H1 (cell line): ENCODE data around the gene FGF2. TPM values are rescaled to one million over a fixed set of nuclear protein-coding genes. Genes with fewer than 3 reads are reported as not detected.

ENCODE experiments used
- CTCF ChIA-PET: fragments of 300-600 bp; sonication (Branson Sonifier 250); formaldehyde crosslinking; loops from one replicate; lab custom pipeline; 2021; ENCODE audit not compliant: partially characterized antibody; lab: Charles Lee
- POLR2A ChIA-PET: fragments of 300-600 bp; sonication (Branson Sonifier 250); formaldehyde crosslinking; loops from one replicate; lab custom pipeline; 2021; ENCODE audit warnings: inconsistent platforms; ENCODE audit not compliant: partially characterized antibody; lab: Charles Lee
- DNase-seq, 2 experiments: peaks; one replicate each; pipeline versions ENCODE4 v3.0.0 to v3.0.0-alpha.2; 2010 to 2022; ENCODE audit warnings: low spot score in 2 of 2, low read depth in 1 of 2, mixed read lengths in 1 of 2
- FAIRE-seq: peaks from 2 replicates; lab custom pipeline; 2011; peaks lifted over from hg19 to GRCh38; lab: Jason Lieb, UNC
- H2AFZ ChIP-seq: 2 replicates; pipeline ENCODE4 v1.8.1; 2012; ENCODE audit warnings: low read length, inconsistent platforms
- H2AK5ac ChIP-seq: 2 replicates; pipeline ENCODE4 v1.6.1; 2013; ENCODE audit warnings: low read depth, low read length
- H2BK120ac ChIP-seq: replicated peaks from 2 replicates; pipeline ENCODE3; 2013; ENCODE audit warnings: low read depth, low read length, inconsistent platforms
- H2BK12ac ChIP-seq: 2 replicates; pipeline ENCODE4 v1.6.1; 2013; ENCODE audit warnings: low read depth, low read length
- H2BK15ac ChIP-seq: 2 replicates; pipeline ENCODE4 v1.6.1; 2013; ENCODE audit warnings: low read length
- H2BK20ac ChIP-seq: 2 replicates; pipeline ENCODE4 v1.6.1; 2013; ENCODE audit warnings: low read length
- H2BK5ac ChIP-seq: 2 replicates; pipeline ENCODE4 v1.6.1; 2013; ENCODE audit warnings: low read depth, low read length
- H3K14ac ChIP-seq: 2 replicates; pipeline ENCODE4 v1.6.1; 2013; ENCODE audit warnings: inconsistent platforms; ENCODE audit not compliant: insufficient read length
- H3K18ac ChIP-seq: 2 replicates; pipeline ENCODE4 v1.6.1; 2013; ENCODE audit warnings: low read length; ENCODE audit errors: extremely low read depth
- H3K23ac ChIP-seq: 2 replicates; pipeline ENCODE4 v1.6.1; 2013; ENCODE audit warnings: inconsistent platforms; ENCODE audit not compliant: insufficient read length
- H3K23me2 ChIP-seq: 2 replicates; pipeline ENCODE4 v1.6.1; 2013; ENCODE audit warnings: low read depth, low read length
- H3K27ac ChIP-seq: 2 replicates; pipeline ENCODE4 v1.6.1; 2011; ENCODE audit warnings: low read depth, low read length, inconsistent platforms
- H3K27me3 ChIP-seq, 4 experiments: replicated peaks in 1 of 4; 1 replicate in 1 of 4; 2 replicates in 3 of 4; pipeline versions ENCODE4 v1.6.1 to v1.8.1; 2011 to 2013; ENCODE audit warnings: low read length in 3 of 4, mild to moderate bottlenecking in 3 of 4, inconsistent platforms in 2 of 4, mixed read lengths in 2 of 4, moderate library complexity in 1 of 4; ENCODE audit not compliant: control insufficient read depth in 3 of 4, insufficient read depth in 3 of 4; ENCODE audit errors: extremely low read depth in 1 of 4
- H3K36me3 ChIP-seq, 4 experiments: 2 replicates each; pipeline versions ENCODE4 v1.6.1 to v1.8.1; 2011 to 2013; ENCODE audit warnings: mild to moderate bottlenecking in 4 of 4, low read length in 3 of 4, moderate library complexity in 2 of 4, control low read depth in 1 of 4, inconsistent platforms in 1 of 4; ENCODE audit not compliant: insufficient read depth in 4 of 4, control insufficient read depth in 2 of 4
- H3K4ac ChIP-seq: replicated peaks from 2 replicates; pipeline ENCODE3; 2013; ENCODE audit warnings: low read length, low read depth, mixed read lengths, inconsistent platforms; ENCODE audit not compliant: insufficient read length
- H3K4me1 ChIP-seq, 4 experiments: replicated peaks in 1 of 4; 1 replicate in 1 of 4; 2 replicates in 3 of 4; pipeline versions ENCODE4 v1.6.1 to v1.8.1; 2011 to 2013; ENCODE audit warnings: low read length in 3 of 4, inconsistent platforms in 2 of 4, mixed read lengths in 1 of 4; ENCODE audit not compliant: insufficient read depth in 4 of 4, control insufficient read depth in 3 of 4
- H3K4me2 ChIP-seq, 2 experiments: 2 replicates each; pipeline versions ENCODE4 v1.6.1 to v1.8.1; 2011 to 2013; ENCODE audit warnings: low read depth in 2 of 2, low read length in 2 of 2, control low read depth in 1 of 2, inconsistent platforms in 1 of 2, mild to moderate bottlenecking in 1 of 2; ENCODE audit not compliant: insufficient read depth in 1 of 2
- H3K4me3 ChIP-seq, 4 experiments: fragments of 200-600, 300-600 bp in 1 of 4; sonication (generic), shearing (Covaris generic), sonication (Bioruptor Twin) in 1 of 4; 2 replicates each; pipeline versions ENCODE4 v1.5.1 to v1.8.1; 2011 to 2016; ENCODE audit warnings: low read length in 4 of 4, low read depth in 3 of 4, control low read depth in 2 of 4, inconsistent platforms in 2 of 4, mild to moderate bottlenecking in 2 of 4, mixed read lengths in 1 of 4, moderate library complexity in 1 of 4; ENCODE audit not compliant: insufficient read depth in 2 of 4; ENCODE audit errors: extremely low read depth in 1 of 4
- H3K56ac ChIP-seq: replicated peaks from 2 replicates; pipeline ENCODE3; 2013; ENCODE audit warnings: low read depth, mild to moderate bottlenecking, mixed read lengths, low read length, inconsistent platforms; ENCODE audit not compliant: insufficient read length
- H3K79me1 ChIP-seq: 2 replicates; pipeline ENCODE4 v1.6.1; 2013; ENCODE audit warnings: low read depth, low read length, control low read depth
- H3K79me2 ChIP-seq, 2 experiments: 2 replicates each; pipeline versions ENCODE4 v1.6.1 to v1.8.1; 2012 to 2013; ENCODE audit warnings: low read length in 2 of 2, mild to moderate bottlenecking in 2 of 2, inconsistent platforms in 1 of 2; ENCODE audit not compliant: insufficient read depth in 2 of 2, control insufficient read depth in 1 of 2
- H3K9ac ChIP-seq, 4 experiments: replicated peaks in 1 of 4; 1 replicate in 1 of 4; 2 replicates in 3 of 4; pipeline versions ENCODE4 v1.6.1 to v1.8.1; 2011 to 2013; ENCODE audit warnings: low read depth in 3 of 4, low read length in 3 of 4, control low read depth in 2 of 4, mild to moderate bottlenecking in 2 of 4, moderate library complexity in 2 of 4, inconsistent platforms in 1 of 4; ENCODE audit errors: extremely low read depth in 1 of 4
- H3K9me3 ChIP-seq, 2 experiments: 2 replicates each; pipeline versions ENCODE4 v1.6.1 to v1.8.1; 2012 to 2013; ENCODE audit warnings: mild to moderate bottlenecking in 2 of 2, moderate library complexity in 2 of 2, control low read depth in 1 of 2, inconsistent platforms in 1 of 2, low read depth in 1 of 2, low read length in 1 of 2, mixed read lengths in 1 of 2; ENCODE audit not compliant: insufficient read depth in 2 of 2
- H4K20me1 ChIP-seq, 2 experiments: replicated peaks in 1 of 2; 2 replicates each; pipeline versions ENCODE3 to v1.8.1; 2011 to 2013; ENCODE audit warnings: inconsistent platforms in 2 of 2, low read length in 2 of 2, mild to moderate bottlenecking in 1 of 2; ENCODE audit not compliant: insufficient read depth in 2 of 2, control insufficient read depth in 1 of 2
- H4K5ac ChIP-seq: 2 replicates; pipeline ENCODE4 v1.6.1; 2013; ENCODE audit warnings: low read length, low read depth, mixed read lengths, inconsistent platforms; ENCODE audit not compliant: insufficient read length
- H4K8ac ChIP-seq: 2 replicates; pipeline ENCODE4 v1.8.0; 2013; ENCODE audit warnings: mild to moderate bottlenecking, moderate library complexity, low read length, inconsistent platforms; ENCODE audit not compliant: insufficient read depth; ENCODE audit errors: extremely low read depth
- H4K91ac ChIP-seq: replicated peaks from 2 replicates; pipeline ENCODE3; 2013; ENCODE audit warnings: low read length, mixed read lengths, inconsistent platforms; ENCODE audit not compliant: insufficient read length
- ATF2 ChIP-seq: IDR thresholded peaks from 2 replicates; pipeline ENCODE4 v1.6.1; 2012; ENCODE audit warnings: low read length, inconsistent platforms
- POLR2A ChIP-seq, 2 experiments: IDR thresholded peaks; 1 replicate in 1 of 2; 2 replicates in 1 of 2; pipeline ENCODE4 v1.6.1; 2011; ENCODE audit warnings: low read depth in 2 of 2, low read length in 2 of 2, mild to moderate bottlenecking in 2 of 2; ENCODE audit errors: control extremely low read depth in 1 of 2
- WGBS, 2 experiments: shearing (Covaris generic) in 1 of 2; methylation state at CpG; one replicate each; pipeline versions ENCODE4 v1.1.6 to v1.1.7; 2013 to 2015; ENCODE audit warnings: low lambda C conversion rate in 2 of 2, mixed read lengths in 2 of 2, inconsistent platforms in 1 of 2, low coverage in 1 of 2, missing lambda C conversion rate in 1 of 2; ENCODE audit not compliant: insufficient replicate concordance in 2 of 2, insufficient coverage in 1 of 2, insufficient read length in 1 of 2; ENCODE audit errors: extremely low coverage in 1 of 2, missing lambda C conversion rate in 1 of 2; 5-methylcytosine and 5-hydroxymethylcytosine counted together
- polyA plus RNA-seq, 7 experiments: library from polyadenylated mRNA; depleted of rRNA in 3 of 7; stranded (reverse) in 5 of 7; unstranded in 2 of 7; fragments of >200 nt in 5 of 7; fragments of 200-250 nt in 2 of 7; gene quantifications; 1 replicate in 5 of 7; 2 replicates in 1 of 7; 4 replicates in 1 of 7; pipeline versions ENCODE4 v1.2.1 to v1.2.3, GENCODE V29; 2011 to 2013; ENCODE audit warnings: missing spikeins in 2 of 7, mixed read lengths in 2 of 7
- total RNA-seq: library from RNA; stranded (reverse); fragmentation: NEBNext Ultra II Directional; extraction: Animal tissue kit (Norgen Biotek cat#: 25700); gene quantifications from 2 replicates; pipeline ENCODE4 v1.2.1, GENCODE V29; 2021

FGF2 gene
- total and polyA plus RNA-seq, 2 of the 8 experiments (the other 6 are each of a cell fraction or from before 2014, with no cell fraction given): 23.4 to 145 TPM

DNA sequence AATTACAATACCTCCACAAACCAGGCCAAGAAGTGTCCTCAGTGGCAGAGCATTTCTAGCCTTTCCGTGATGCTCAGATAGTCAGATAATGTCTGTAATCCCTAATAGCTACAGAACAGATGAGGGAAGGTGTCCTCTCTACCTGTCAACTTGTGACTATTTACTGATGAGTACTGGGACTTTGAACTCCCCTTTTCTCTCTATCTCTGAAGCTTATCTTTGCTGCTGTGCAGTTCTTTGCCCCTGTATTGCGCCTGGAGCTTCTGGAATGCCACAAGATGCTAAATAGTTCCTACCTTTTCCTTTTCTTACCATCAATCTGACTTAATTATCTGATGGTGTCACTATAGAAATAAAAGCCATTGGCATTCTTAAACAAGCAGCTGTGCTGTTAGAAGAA is 30.5 kb downstream of the FGF2 start:
- peaks cover 0 to 27% (median under 1%) of the 10 kb centered on the region in 4 experiments; a peak in 2 of 8 replicates for H3K36me3 ChIP-seq
- POLR2A ChIA-PET: interaction anchor here (0.7 to 19.7 kb wide), 6 partner anchors 9 to 74 kb away, joined by 3 to 278 read pairs (median 6); partner anchors contain the start of gene FGF2

More for the DNA sequence above, 30.5 kb downstream of the FGF2 start:
- Histone ChIP-seq H3K27me3 (no peaks in the 10 kb centered on the region), H3K9me3 (no peaks in the 10 kb centered on the region), H3K56ac (no peak overlapping the region), H2AK5ac (no peak overlapping the region), H3K79me1 (peaks cover 4% of the 10 kb centered on the region), H3K4me3 (no peak overlapping the region), H4K5ac (no peak overlapping the region), H2BK5ac (no peak overlapping the region), H3K27ac (no peak overlapping the region)
- DNase-seq: no peak
- CTCF ChIA-PET: interaction anchor here (0.7 kb wide), 1 partner anchor 99 kb away, joined by 3 read pairs; no protein-coding TSS in a partner anchor
- WGBS, 2 experiments: 80% methylated on average over 2 of the region's 2 CpGs; no CpG with 5 or more reads in 1 of the 2 experiments
- TF ChIP-seq ATF2 (no peak), POLR2A (IDR thresholded peaks at IDR 0.05; ENCODE audit: control extremely low read depth in 1 of 2, low read depth in 2 of 2, low read length in 2 of 2) (0 out of 3 replicates have a peak, but pooled peaks of 1 of the 2 experiments have one; percentile 40)
- TF ChIP-seq, all 59 proteins: peak for 1
- H4K20me1 ChIP-seq: peaks cover 32 to 48% of the 10 kb centered on the region in 2 experiments
- peak overlapping the region in 1 of 2 experiments; percentile 30; a peak in 1 of 4 replicates for H3K4me2 ChIP-seq
- H3K18ac ChIP-seq: no peak overlapping the region
- no peak overlapping the region for H2BK15ac ChIP-seq
- no peak overlapping the region for H3K23ac ChIP-seq
- FAIRE-seq: no peak
- no peak overlapping the region for H2BK12ac ChIP-seq
- no peak overlapping the region for H3K4ac ChIP-seq
- H2BK120ac ChIP-seq: no peak overlapping the region
- H2BK20ac ChIP-seq: no peak overlapping the region
- H4K91ac ChIP-seq: no peak overlapping the region
- H3K23me2 ChIP-seq: peaks cover 3% of the 10 kb centered on the region
- H3K14ac ChIP-seq: no peak overlapping the region
- H4K8ac ChIP-seq: no peak overlapping the region
- H3K9ac ChIP-seq: no peak overlapping the region
- no peak overlapping the region for H2AFZ ChIP-seq
- peaks cover 6 to 48% (median 22%) of the 10 kb centered on the region in 4 experiments for H3K4me1 ChIP-seq
- H3K79me2 ChIP-seq: peaks cover 32 to 100% of the 10 kb centered on the region in 2 experiments
